Measurements from ENCODE around the gene CCDC12.

GRCh38 chr3:46947546-46947901 is 29.0 kb downstream of the CCDC12 start:
- TF ChIP-seq CTCF (IDR thresholded peaks at IDR 0.05; ENCODE audit: borderline replicate concordance, extremely low read depth, low read length, poor library complexity, severe bottlenecking) = no peak
- TF ChIP-seq EZH2 (IDR thresholded peaks at IDR 0.05; ENCODE audit: borderline replicate concordance, low read depth, low read length, severe bottlenecking) = no peak

Measured in DND-41 (cell line).